Fibroblast of mammary gland (primary cell): ENCODE measurements around the gene LAMB4.

Experiments
- DNase-seq: peaks from one replicate; pipeline ENCODE4 v3.0.0-alpha.2; 2010; ENCODE audit warnings: low read depth
- H3K4me3 ChIP-seq: 2 replicates; pipeline ENCODE4 v1.5.1; 2011; ENCODE audit warnings: low read depth, mild to moderate bottlenecking, low read length, moderate library complexity; ENCODE audit not compliant: control insufficient read depth
- TF ChIP-seq, protein P1 (sequence below): conservative IDR thresholded peaks from 2 replicates; pipeline ENCODE4 v1.5.1; 2011; ENCODE audit warnings: low read depth, low read length, inconsistent platforms; ENCODE audit not compliant: control insufficient read depth, insufficient read depth

The LAMB4 gene

DNA sequence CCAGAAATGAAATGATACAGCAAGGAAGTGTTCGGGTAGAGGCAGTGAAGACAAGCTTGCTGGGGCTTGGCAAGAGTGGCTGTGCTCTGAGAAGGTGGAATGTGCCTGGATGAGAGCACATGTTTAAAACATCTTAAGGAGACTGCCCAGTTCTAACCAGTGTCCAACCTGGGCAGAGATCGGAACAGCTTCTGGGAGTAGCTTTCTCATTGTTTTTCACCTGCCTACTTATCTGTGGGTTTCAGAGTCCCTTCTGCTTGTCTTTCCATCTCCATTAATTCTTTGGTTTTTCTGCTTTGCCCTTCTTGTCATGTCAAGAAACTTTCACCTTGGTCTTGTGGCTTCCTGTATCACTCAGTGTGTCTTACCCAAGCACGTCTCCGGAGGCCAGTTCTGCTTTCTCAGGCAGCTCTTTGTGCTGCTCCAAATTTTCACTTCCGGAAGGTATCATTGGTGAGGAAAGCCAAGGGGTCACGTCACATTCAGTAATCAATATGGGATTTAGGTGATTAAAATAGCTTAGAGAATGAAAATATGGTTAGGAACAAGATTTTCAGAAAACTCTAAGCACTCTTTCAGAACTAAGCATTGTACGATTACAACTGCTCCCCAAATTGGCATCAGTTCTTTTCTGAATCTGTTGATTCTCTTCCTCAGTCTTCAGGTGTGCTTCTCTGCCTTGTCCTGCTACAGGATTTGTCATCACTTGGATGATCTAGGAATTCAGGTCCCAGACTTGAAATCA is 5.5 kb upstream of the LAMB4 start:
- no peak overlapping the region for H3K4me3 ChIP-seq
- no peak for DNase-seq
- TF ChIP-seq, protein P1, sequence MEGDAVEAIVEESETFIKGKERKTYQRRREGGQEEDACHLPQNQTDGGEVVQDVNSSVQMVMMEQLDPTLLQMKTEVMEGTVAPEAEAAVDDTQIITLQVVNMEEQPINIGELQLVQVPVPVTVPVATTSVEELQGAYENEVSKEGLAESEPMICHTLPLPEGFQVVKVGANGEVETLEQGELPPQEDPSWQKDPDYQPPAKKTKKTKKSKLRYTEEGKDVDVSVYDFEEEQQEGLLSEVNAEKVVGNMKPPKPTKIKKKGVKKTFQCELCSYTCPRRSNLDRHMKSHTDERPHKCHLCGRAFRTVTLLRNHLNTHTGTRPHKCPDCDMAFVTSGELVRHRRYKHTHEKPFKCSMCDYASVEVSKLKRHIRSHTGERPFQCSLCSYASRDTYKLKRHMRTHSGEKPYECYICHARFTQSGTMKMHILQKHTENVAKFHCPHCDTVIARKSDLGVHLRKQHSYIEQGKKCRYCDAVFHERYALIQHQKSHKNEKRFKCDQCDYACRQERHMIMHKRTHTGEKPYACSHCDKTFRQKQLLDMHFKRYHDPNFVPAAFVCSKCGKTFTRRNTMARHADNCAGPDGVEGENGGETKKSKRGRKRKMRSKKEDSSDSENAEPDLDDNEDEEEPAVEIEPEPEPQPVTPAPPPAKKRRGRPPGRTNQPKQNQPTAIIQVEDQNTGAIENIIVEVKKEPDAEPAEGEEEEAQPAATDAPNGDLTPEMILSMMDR = no peak

DNA sequence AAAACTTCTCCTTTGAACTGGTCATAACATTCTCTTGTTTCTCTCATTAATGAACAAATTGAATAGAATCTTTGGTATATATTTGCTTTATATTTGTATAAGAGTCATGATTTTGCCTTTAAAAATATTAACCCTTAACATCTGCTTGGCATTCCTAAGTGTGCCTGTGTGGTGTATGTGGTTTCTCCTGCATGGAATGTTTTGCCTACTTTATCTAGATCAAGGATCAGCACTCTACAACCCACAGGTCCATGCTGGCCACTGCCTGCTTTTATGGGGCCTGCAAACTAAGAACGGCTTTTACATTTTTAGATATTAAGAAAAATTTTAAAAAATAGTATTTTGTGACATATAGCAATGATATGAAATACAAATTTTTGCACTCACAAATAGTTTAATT is 4.3 kb upstream of the LAMB4 start:
- DNase-seq = no peak
- TF ChIP-seq, protein P1 = no peak
- H3K4me3 ChIP-seq = no peak overlapping the region

- DNase-seq = no peak
- H3K4me3 ChIP-seq = no peak overlapping the region
- TF ChIP-seq, protein P1 = no peak
These were observed 2.5 kb upstream of the LAMB4 start for GRCh38 chr7:108132551-108133265.

GRCh38 chr7:108129018-108129965 is 869 bp downstream of the LAMB4 start:
- no peak for DNase-seq

DNA sequence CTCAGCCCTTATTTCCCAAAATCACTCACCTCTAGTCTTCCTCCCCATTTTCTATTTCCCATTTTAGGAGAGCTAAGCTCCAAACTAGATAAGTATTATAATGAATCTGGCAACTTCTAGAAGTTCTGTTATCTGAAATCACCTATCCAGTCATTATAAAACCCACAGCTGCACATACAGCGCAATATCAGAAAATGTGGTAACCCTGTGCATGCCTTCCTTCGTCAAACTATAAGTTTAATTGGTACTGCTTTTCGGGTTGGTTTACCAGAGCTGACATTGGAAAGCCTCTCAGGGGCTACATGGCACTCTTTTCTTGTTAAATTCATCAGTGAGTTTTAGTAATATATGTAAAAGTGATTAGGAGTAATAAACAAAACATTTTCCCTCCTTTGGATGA is 1.6 kb downstream of the LAMB4 start:
- no peak for DNase-seq
- TF ChIP-seq, protein P1 = no peak
- H3K4me3 ChIP-seq = no peak overlapping the region

More at GRCh38 chr7:108129018-108129965, 869 bp downstream of the LAMB4 start:
- no peak overlapping the region for H3K4me3 ChIP-seq
- TF ChIP-seq, protein P1 = no peak

GRCh38 chr7:108127461-108127860 is 2.7 kb downstream of the LAMB4 start:
- H3K4me3 ChIP-seq = no peak overlapping the region
- no peak for DNase-seq
- TF ChIP-seq, protein P1 = no peak
